ENCODE data around the gene LAMTOR4. TPM values are rescaled to one million over a fixed set of nuclear protein-coding genes. Genes with fewer than 3 reads are reported as not detected.

Gene LAMTOR4
- total and polyA plus RNA-seq, 2 of the 13 experiments (the other 11 are each of a cell fraction or from before 2014, with no cell fraction given) = 115 to 118 TPM

GRCh38 chr7:100101016-100101862 is 47.5 kb upstream of the LAMTOR4 start, which contains the start of the genes AP4M1 and MCM7 (continued):
- peak; percentile 37; the same call in 1 of the 2 replicates for TF ChIP-seq PITX1 (CRISPR knock-in tag; IDR thresholded peaks at IDR 0.05)
- no peak for TF ChIP-seq ADNP (CRISPR knock-in tag; IDR thresholded peaks at IDR 0.05)
- TF ChIP-seq EZH2 (conservative IDR thresholded peaks at IDR 0.05; ENCODE audit: low read depth, low read length) = no peak
- no peak for TF ChIP-seq GATA4 (IDR thresholded peaks at IDR 0.05; ENCODE audit: borderline replicate concordance, low read depth)
- TF ChIP-seq STAT6 (CRISPR knock-in tag; IDR thresholded peaks at IDR 0.05; ENCODE audit: borderline replicate concordance) = no peak
- peak; percentile 82; the same call in 1 of the 2 replicates for TF ChIP-seq E2F2 (CRISPR knock-in tag; IDR thresholded peaks at IDR 0.05; ENCODE audit: borderline replicate concordance)
- TF ChIP-seq KAT2B (IDR thresholded peaks at IDR 0.05; ENCODE audit: borderline replicate concordance, low read depth, low read length) = no peak
- peak; percentile 62 for TF ChIP-seq RBM39 (IDR thresholded peaks at IDR 0.05; ENCODE audit: low read depth, low read length, poor library complexity, severe bottlenecking)
- TF ChIP-seq NR3C1 (CRISPR knock-in tag; IDR thresholded peaks at IDR 0.05) = no peak
- peak; percentile 33; the same call in 1 of the 2 replicates for TF ChIP-seq NR1H2 (CRISPR knock-in tag; IDR thresholded peaks at IDR 0.05; ENCODE audit: borderline replicate concordance, low read depth)
- peak; percentile 30; the same call in 1 of the 2 replicates for TF ChIP-seq MEIS2 (CRISPR knock-in tag; IDR thresholded peaks at IDR 0.05)
- TF ChIP-seq SRY (CRISPR knock-in tag; IDR thresholded peaks at IDR 0.05) = peak; percentile 56
- peak; percentile 61 for TF ChIP-seq POLR2G (IDR thresholded peaks at IDR 0.05; ENCODE audit: low read depth, low read length)
- TF ChIP-seq XRCC5 (optimal IDR thresholded peaks at IDR 0.05; ENCODE audit: low read length) = no peak
- TF ChIP-seq ZNF605 (CRISPR knock-in tag; IDR thresholded peaks at IDR 0.05) = peak; percentile 23; the same call in 1 of the 2 replicates
- no peak for TF ChIP-seq POLR2AphosphoS2 (IDR thresholded peaks at IDR 0.05; ENCODE audit: low read depth, low read length)
- TF ChIP-seq, protein P1, sequence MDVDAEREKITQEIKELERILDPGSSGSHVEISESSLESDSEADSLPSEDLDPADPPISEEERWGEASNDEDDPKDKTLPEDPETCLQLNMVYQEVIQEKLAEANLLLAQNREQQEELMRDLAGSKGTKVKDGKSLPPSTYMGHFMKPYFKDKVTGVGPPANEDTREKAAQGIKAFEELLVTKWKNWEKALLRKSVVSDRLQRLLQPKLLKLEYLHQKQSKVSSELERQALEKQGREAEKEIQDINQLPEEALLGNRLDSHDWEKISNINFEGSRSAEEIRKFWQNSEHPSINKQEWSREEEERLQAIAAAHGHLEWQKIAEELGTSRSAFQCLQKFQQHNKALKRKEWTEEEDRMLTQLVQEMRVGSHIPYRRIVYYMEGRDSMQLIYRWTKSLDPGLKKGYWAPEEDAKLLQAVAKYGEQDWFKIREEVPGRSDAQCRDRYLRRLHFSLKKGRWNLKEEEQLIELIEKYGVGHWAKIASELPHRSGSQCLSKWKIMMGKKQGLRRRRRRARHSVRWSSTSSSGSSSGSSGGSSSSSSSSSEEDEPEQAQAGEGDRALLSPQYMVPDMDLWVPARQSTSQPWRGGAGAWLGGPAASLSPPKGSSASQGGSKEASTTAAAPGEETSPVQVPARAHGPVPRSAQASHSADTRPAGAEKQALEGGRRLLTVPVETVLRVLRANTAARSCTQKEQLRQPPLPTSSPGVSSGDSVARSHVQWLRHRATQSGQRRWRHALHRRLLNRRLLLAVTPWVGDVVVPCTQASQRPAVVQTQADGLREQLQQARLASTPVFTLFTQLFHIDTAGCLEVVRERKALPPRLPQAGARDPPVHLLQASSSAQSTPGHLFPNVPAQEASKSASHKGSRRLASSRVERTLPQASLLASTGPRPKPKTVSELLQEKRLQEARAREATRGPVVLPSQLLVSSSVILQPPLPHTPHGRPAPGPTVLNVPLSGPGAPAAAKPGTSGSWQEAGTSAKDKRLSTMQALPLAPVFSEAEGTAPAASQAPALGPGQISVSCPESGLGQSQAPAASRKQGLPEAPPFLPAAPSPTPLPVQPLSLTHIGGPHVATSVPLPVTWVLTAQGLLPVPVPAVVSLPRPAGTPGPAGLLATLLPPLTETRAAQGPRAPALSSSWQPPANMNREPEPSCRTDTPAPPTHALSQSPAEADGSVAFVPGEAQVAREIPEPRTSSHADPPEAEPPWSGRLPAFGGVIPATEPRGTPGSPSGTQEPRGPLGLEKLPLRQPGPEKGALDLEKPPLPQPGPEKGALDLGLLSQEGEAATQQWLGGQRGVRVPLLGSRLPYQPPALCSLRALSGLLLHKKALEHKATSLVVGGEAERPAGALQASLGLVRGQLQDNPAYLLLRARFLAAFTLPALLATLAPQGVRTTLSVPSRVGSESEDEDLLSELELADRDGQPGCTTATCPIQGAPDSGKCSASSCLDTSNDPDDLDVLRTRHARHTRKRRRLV (CRISPR knock-in tag; IDR thresholded peaks at IDR 0.05) = no peak
- peak; percentile 77; the same call in 1 of the 2 replicates for TF ChIP-seq GZF1 (CRISPR knock-in tag; IDR thresholded peaks at IDR 0.05)
- no peak for TF ChIP-seq CENPBD1 (CRISPR knock-in tag; IDR thresholded peaks at IDR 0.05; ENCODE audit: borderline replicate concordance, low read depth)
- peak; percentile 67; the same call in 1 of the 2 replicates for TF ChIP-seq DMAP1 (CRISPR knock-in tag; IDR thresholded peaks at IDR 0.05)
